Endometrial microvascular endothelial cells (primary cell): ENCODE results near the gene APBB3. TPM values are rescaled to one million over a fixed set of nuclear protein-coding genes. Genes with fewer than 3 reads are reported as not detected.

ENCODE experiments used
- in situ Hi-C: cut with HindIII; loops from 2 replicates; pipeline ENCODE4 v1.10.0; 2017; ENCODE audit warnings: low sequenced_read_pairs, low pct_unique_long_range_greater_than_20kb; ENCODE audit errors: inconsistent ontology term
- total RNA-seq: library from RNA; depleted of rRNA; stranded (reverse); fragments of >200 nt; gene quantifications from one replicate; pipeline ENCODE4 v1.2.3, GENCODE V29; 2015; ENCODE audit errors: inconsistent ontology term

APBB3 gene
- total RNA-seq, 1 donor from 2014 or later, result 6.3 TPM

DNA sequence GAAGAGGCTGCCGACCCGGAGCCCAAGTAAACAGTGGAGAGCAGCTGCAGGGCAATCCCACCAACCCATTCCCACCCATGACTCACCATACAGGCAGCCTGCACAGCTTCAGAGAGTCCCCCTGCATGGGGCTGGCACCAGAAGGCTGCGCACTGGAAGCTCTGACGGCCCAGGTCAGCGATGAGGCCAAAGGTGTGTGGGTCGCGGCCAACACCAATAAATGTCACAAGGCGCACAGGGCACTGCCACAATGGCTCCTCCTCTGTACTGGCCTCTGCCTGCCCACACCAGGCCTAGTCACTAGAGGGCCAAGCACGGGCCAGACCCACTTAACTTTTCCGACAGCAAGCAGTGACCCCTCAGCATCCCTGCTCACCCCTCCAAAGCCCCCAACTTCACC is 4.2 kb downstream of the APBB3 start:
- in situ Hi-C loops, result loop anchor here (25.0 kb wide), 1 partner anchor 223 kb away; the partner anchor contains the start of gene HBEGF

GRCh38 chr5:140558542-140558941 is 5.9 kb downstream of the APBB3 start:
- in situ Hi-C loops, result loop anchor here (25.0 kb wide), 1 partner anchor 221 kb away; the partner anchor contains the start of gene HBEGF

DNA sequence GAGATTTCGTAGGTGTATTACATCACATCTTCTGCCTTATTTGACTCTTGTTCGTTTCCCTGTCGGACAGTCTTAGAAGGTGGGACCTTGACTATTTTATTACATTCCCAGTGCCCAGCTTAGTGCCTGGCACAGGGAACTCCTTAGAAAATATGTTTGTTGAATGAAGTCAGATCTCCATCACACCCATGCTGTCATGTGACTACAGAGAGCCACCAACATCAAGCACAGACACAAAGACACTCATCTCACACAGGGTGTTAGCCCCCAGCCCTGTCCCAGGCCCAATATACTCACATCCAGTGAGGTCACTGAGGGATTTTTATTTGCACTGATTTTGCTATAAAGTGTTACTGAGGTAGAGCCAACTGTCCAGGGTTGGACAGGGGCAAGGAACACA is 6.4 kb downstream of the APBB3 start:
- in situ Hi-C loops, result loop anchor here (25.0 kb wide), 1 partner anchor 221 kb away; the partner anchor contains the start of gene HBEGF

DNA sequence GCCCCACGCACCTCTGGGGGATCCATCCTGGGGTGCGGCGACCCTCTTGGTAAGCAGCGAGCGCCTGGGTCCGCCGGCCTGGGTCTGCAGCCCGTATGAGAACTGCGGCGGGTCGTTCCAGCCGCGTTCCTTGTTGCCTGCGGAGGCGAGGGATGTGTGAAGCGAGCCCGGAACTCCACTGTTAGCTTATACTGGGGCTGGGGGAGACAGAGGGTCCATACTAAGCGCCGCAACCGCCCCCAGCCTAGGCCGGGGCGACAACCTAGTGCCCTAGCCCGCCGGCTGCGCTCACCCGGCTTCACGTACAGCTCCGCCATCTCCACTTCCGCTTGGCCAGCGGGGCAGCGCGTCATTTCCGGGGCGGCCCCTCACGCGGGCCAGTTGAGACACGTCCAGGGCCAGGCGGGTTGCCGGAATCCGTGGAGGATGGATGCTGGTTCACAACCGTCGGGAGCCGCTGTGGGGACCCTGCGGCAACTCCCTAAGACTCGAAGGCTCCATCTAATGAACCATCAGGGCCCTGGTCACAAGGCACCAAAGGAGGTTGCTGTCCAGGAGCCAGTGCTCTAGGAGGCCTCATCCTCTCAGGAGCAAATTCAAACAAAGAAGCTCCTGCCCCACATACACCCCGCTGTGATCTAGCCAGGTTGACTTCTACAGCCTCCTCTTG is 7.1 kb downstream of the APBB3 start, which contains the start of gene SRA1:
TSS of gene SRA1 (minus strand) at position 338 of the 670 bp plus-strand sequence. CDS start at position 317, 21 bp downstream.
- in situ Hi-C loops, result loop anchor here (25.0 kb wide), 1 partner anchor 220 kb away; the partner anchor contains the start of gene HBEGF

- in situ Hi-C loops, result loop anchor here (25.0 kb wide), 1 partner anchor 219 kb away; the partner anchor contains the start of gene HBEGF
These were observed 8.0 kb downstream of the APBB3 start for GRCh38 chr5:140556438-140556837.

GRCh38 chr5:140555747-140556312 is 8.6 kb downstream of the APBB3 start:
- in situ Hi-C loops, result loop anchor here (25.0 kb wide), 1 partner anchor 219 kb away; the partner anchor contains the start of gene HBEGF

GRCh38 chr5:140554454-140554853 is 9.9 kb downstream of the APBB3 start:
- in situ Hi-C loops, result loop anchor here (25.0 kb wide), 1 partner anchor 217 kb away; the partner anchor contains the start of gene HBEGF

DNA sequence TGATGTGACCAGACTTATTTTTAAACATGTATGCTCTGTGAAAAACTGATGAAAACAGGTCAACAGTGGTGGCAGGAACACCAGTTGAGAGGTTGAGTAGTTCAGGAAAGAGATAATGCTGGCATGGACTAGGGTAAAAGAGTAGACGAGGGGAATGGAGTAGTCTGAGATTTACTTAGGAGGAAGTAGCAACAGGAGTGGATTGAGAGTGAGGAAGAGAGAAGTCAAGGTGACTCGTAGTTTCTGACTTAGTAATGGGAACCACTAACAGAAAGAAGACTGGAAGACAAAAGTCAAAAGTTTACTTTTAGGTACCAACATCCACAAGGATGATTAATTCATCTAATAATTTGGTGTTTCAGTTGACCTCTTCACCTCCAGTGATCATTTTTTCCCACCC is 10.7 kb downstream of the APBB3 start:
- in situ Hi-C loops, result loop anchor here (25.0 kb wide), 1 partner anchor 216 kb away; the partner anchor contains the start of gene HBEGF

GRCh38 chr5:140551872-140552271 is 12.5 kb downstream of the APBB3 start:
- in situ Hi-C loops, result loop anchor here (25.0 kb wide), 1 partner anchor 215 kb away; the partner anchor contains the start of gene HBEGF

DNA sequence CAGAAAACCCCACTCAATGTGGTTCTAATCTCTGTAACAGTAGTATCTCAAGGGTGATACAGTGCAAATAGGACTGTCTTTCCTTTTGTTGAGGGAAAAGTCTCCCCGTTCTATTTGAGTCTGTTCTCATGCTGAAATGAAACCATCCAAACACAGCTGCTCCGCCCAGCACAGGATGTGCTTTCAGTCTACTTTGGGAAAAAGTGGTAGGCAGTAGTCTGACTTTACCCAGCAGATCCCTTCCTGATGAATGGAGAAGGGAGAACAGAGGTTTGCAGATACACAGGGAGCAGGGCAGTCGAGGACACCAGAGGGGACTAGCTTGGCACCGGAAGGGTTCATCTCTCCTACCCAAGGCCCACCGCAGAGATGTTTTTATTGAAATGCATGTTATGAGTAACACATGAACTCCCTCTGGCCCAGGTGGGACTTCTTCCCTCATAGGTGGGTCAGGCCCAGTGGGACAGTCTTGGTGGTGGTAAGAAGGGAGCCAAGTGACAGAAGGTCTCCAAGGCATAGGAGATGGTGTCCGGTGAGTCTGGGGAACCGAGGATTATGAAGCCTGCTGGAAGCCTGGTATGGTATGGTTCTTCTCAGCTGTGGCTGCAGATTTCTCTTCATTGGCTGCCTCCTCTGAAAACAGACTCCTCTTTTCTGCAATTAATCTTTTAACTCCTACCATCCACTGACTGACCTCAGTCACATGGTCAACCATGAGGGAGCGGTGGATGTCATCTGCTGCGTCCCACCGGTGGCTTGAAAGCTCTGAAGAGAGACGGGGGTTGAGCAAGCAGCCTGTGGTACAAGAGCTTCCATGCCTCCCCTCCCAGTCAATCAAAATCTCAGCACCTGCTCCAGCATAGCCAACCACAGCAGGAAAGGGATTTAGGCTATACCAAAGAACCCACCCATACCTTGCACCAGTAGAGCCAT is 14.0 kb downstream of the APBB3 start:
- in situ Hi-C loops, result loop anchor here (25.0 kb wide), 1 partner anchor 213 kb away; the partner anchor contains the start of gene HBEGF

DNA sequence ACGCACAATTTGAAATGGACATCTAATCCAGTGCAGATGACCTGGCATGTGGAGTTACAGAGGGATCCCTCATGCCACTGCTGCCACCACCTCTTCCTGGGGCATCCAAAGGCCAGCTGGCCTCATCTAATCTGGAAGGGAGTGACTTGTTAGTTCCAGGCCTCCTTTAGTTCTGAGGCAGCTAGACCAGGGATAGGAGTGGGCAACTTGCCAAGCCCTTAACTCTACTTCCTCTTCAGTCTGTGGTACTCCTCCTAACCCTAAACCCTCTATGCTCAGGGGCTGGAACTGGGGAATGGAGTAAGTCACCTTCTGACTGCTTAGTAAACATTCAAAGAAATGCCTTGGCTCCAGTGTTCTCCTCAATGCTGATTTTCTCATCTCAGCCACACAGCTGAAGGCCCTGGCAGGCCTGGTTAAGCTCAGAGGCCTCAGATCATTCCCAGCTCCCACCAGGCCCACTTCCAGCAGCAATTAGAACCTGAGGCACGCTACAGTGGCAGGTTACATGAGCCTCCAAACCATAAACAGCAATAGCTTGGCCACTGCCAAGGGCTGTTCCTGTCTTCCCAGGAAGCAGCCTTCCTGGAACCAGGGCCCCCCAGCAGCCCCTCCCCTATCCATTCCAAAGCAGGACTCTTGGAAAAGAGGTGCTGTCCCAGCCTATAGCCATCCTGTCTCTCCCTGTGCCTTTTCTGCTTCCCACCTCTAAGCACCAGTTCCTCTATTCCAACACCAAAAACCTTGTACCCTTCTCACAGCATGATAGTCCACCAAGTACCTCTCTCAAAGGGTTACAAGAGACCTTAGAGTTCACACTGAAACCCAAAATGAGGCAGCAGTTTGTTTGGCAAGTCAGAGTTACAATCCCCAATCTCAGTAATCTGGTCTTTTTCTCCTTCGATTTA is 14.9 kb downstream of the APBB3 start:
- in situ Hi-C loops, result loop anchor here (25.0 kb wide), 1 partner anchor 212 kb away; the partner anchor contains the start of gene HBEGF

- in situ Hi-C loops, result no loop called here
These were observed 15.6 kb downstream of the APBB3 start for GRCh38 chr5:140548791-140549190.

DNA sequence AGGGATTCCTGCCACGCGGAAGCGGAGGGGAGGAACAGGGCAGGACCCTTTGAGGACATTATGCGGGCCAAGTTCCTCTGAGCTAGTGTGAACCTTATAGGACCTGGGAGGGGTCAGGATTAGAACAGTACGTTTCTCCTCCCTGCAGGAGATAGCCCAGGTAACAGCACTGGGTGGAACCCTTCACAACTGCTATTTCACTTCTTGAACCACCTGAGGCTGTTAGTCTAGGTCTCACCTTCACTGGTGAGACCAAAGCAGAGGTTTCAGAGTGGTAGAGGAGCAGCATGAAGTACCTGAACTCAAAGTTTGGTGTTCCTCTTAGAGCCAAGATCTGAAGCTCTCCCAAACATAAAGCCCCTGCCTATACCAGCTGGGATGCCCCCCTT is 16.1 kb downstream of the APBB3 start:
- in situ Hi-C loops, result no loop called here

DNA sequence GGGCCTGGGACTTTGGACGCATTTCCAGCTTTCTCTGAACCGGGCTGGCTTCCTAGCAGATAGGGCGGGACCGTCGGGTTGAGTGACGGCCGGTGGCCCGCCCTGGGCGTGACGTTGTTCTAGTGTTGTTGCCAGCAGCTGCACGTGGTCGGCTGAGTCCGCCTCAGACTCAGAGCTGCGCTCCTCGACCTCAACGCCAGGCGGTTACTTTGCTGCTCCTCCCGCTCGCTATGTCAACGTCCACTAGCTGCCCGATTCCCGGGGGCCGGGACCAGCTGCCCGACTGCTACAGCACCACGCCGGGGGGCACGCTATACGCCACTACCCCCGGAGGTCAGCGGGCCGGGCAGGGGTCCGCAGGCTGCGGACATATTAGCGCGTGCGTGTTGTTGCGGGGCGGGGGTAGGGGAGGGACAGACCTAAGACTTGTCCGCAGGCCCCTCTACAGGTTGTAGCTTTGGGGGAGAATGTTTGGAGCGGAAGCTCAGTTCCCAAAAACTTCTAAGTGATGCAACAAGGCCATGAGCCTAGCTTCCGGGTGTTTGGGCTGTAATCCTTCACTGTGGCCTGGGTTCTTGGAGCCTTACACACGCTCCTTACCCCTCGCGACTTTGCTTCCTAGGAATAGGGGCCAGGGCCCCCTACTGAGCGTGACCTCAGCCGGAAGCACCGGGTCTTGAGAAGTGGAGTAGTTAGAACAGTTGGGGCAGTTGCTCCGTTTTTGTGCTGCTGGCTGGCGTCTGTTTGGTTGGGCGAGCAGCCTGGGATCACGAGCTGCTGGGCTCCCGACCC is 16.7 kb downstream of the APBB3 start, which contains the start of gene EIF4EBP3:
TSS of gene EIF4EBP3 (plus strand) at position 155 of the 792 bp plus-strand sequence. CDS start at position 231, 76 bp downstream.
- in situ Hi-C loops, result no loop called here

- in situ Hi-C loops, result no loop called here
These were observed 17.4 kb downstream of the APBB3 start for GRCh38 chr5:140546851-140547507.

DNA sequence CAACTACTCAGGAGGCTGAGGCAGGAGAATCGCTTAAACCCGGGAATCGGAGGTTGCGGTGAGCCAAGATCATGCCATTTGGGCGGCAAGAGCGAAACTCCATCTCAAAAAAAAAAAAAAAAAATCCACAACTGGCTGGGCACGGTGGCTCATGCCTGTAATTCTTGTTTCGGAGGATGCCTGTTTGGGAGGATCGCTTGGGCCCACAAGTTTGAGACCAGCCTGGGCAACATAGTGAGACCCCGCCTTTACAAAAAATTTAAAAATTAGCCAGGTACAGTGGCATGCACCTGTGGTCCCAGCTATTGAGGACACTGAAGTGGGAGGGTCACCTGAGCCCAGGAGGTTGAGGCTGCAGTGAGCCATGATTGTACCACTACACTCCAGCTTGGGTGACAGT is 18.8 kb downstream of the APBB3 start:
- in situ Hi-C loops, result no loop called here
